HG03095 (cell line): ENCODE results near the gene PACS2.
"Not testable (repeated sequence)": the region's sequence is repeated elsewhere in the genome, so short reads cannot be mapped to it uniquely, and the experiment has no call there.

Experiments
- ATAC-seq: cut with Tn5 transposase; IDR thresholded peaks from one replicate; pipeline ENCODE4 v1.9.1; 2021; ENCODE audit warnings: moderate library complexity; ENCODE audit not compliant: unreplicated experiment

PACS2 gene

GRCh38 chr14:105287249-105288102 is 27.1 kb upstream of the PACS2 start:
- no peak for ATAC-seq

DNA sequence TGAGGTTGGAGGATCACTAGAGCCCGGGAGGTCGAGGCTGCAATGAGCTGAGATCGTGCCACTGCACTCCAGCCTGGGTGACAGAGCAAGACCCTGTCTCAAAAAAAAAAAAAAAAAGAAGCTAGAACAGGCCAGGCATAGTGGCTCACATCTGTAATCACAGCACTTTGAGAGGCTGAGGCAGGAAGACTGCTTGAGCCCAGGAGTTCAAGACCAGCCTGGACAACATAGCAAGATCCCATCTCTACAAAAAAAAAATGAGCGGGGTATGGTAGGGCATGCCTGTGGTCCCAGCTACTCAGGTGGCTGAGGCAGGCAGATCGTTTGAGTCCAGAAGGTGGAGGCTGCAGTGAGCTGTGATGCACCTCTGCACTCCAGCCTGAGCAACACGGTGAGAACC is 25.6 kb upstream of the PACS2 start:
- not testable (repeated sequence) for ATAC-seq

GRCh38 chr14:105290621-105291346 is 23.8 kb upstream of the PACS2 start:
- no peak for ATAC-seq

DNA sequence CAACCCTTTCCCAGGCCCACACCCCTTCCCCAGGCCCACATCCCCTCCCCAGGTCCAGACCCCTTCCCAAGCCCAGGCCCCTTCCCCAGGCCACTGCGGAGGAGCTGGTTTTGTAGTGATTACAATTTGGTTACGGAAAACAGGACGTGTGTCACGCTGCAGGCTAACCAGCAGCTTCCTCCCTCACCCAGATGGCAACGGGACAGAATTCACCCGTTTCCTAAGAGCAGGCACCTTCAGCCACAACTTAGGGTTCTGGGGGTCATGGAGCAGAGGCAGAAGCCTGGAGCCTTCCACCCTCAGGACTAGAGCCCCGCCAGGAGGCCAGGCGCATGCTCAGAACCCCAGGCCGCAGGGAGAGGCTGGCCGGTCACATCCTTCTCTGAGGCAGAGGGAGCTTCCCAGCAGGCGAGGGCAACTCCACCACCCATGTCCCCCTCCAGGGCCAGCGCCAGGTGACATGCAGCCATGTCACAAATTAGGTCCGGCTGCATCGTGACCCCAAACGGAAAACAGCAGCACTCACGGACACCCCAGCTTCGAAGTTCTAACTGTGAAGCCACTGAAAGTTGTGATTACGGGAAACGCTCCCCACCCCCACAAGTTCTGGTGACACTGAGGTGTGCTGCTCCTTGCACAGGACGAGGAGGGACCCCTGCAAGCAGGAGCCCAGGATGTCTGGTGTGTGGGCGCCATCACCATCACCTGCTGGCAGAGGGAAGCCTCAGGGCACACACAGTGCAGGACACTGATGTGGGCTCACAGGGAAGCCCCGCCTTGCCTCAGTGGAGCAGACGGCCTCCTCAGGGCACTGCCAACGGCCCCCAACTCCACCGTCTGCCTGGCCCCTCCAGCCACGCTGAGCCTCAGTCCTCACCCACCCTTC is 21.5 kb upstream of the PACS2 start:
- no peak for ATAC-seq

DNA sequence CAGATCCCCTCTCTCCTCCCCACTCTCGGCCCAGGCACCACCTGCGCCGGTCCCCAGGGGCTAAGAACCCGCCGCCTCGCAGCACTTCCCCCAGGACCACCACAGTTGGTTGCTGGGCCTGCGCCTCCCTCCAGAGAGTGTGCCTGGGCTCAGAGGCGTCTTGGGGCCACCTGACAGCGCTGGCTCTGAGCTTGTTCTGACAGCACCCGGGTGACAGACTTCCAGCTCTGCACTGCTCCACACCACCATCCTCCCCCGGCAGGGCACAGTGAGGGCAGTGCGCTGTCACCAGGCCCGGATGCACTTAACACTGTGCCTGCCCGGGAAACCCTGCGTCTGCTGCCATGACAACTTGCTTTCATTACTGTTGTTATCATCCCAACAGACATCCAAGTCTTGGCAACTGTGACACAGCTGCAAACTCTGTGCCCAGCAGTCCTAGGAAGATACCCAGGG is 20.4 kb upstream of the PACS2 start:
- no peak for ATAC-seq

GRCh38 chr14:105297311-105297710 is 17.2 kb upstream of the PACS2 start:
- ATAC-seq = not testable (repeated sequence)

- ATAC-seq = peak; percentile 15
These were observed 14.7 kb upstream of the PACS2 start for GRCh38 chr14:105299654-105300541.

DNA sequence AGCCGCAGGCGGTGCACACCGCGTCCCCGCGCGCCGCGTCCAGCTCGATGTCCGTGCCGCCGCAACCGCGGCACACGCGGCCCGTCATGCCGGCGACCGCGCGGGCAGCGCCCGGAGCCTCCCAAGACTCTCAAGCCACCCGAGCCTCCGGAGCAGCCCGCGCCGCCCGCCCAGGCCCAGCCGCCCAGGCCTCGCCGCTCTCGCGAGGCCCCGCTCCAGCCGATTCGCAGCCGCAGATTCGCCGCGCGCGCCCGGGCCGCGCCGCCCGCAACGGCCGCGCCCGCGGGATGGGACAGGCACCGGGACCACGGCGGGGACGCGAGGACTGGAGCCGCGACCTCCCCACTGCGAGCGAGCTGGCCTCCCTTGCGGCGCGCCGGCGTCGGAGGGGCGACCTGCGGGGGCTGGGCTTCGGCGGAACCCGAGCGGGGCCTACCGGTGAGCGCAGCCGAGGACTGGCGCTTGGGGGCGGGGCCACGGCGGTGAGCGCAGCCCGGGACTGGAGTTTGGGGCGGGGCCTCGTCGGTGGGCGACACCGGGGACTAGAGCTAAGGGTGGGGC is 13.9 kb upstream of the PACS2 start, which contains the start of gene BRF1:
TSS of gene BRF1 (minus strand) at position 460 of the 561 bp plus-strand sequence. CDS start at position 88, 372 bp downstream.
- ATAC-seq = peak; percentile 76

DNA sequence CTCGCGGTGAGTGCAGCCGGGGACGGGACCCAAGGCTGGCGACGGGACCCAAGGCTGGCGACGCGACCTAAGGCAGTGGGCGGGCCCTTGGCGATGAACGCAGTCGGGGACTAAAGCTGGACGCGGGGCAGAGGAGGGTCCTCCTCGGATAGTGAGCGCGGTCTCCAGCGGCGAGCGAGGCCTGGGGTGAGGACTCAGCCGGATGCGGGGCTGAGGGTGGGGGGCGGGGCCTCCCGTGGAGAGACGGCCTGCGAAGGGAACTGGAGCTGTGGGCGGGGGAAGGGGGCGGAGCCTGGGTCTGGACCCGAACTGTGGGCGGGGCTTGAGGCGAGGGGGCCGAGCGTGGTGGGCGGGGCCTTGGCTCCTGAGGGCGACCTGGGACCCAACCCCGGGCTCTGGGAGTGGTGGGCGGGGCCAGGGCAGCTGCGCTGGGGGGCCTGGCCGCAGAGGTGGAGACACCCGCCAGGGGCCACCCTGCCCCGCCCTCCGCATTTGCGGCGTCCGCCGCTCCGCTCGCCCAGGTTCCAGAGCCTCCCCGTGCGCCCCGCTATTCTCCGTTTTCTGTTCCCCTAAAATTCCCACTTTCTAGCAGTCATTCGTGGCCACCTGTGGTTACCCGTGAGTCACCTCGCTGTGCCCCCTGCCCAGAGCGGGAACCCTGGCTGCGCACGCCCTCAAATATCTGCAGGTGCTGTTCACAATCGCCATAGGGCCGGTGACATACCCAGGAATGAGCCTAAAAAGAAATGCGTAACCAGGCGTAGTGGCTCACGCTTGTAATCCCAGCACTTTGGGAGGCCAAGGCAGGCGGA is 13.2 kb upstream of the PACS2 start:
- ATAC-seq = peak; percentile 56

DNA sequence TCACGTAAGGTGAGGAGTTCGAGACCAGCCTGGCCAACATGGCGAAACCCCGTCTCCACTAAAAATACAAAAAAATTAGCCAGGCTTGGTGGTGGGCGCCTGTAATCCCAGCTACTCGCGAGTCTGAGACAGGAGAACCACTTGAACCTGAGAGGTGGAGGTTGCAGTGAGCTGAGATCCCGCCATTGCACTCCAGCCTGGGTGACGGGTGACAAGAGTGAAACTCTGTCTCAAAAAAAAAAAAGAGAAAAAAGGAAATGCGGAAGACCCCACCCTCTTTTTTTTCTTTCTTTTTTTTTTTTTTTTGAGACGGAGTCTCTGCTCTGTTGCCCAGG is 12.7 kb upstream of the PACS2 start:
- ATAC-seq = not testable (repeated sequence)

- no peak for ATAC-seq
These were observed 10.6 kb upstream of the PACS2 start for GRCh38 chr14:105303949-105304348.

- ATAC-seq = no peak
These were observed 10.0 kb upstream of the PACS2 start for GRCh38 chr14:105304565-105304964.

GRCh38 chr14:105305345-105305744 is 9.2 kb upstream of the PACS2 start:
- no peak for ATAC-seq

- ATAC-seq = no peak
These were observed 8.8 kb upstream of the PACS2 start for GRCh38 chr14:105305791-105306190.

- no peak for ATAC-seq
These were observed 7.4 kb upstream of the PACS2 start for GRCh38 chr14:105307052-105307727.

GRCh38 chr14:105309371-105309770 is 5.2 kb upstream of the PACS2 start:
- ATAC-seq = no peak

GRCh38 chr14:105311838-105312237 is 2.7 kb upstream of the PACS2 start:
- ATAC-seq = no peak

DNA sequence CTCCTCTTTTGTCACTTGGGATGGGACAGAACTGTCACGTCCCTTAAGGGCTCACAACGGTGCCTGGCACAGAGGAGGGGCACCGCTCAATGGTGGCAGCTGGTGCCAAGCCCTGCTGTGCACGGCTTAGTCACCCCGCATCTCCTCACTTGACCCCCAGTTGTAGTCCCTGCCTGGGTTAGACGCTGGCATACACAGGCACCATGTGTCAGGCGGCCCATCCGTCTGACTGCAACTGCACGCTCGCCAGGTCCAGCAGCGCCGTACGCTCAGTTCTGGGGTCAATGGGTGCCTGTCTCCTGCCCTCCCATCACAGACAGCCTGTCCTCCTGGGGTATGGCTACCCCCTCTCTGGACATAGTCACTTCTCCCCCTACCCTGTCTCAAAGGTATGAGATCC is 1.6 kb upstream of the PACS2 start:
- no peak for ATAC-seq
